Right renal cortex interstitium (tissue), 3 donors: ENCODE results near the gene TBC1D2. TPM values are rescaled to one million over a fixed set of nuclear protein-coding genes. Genes with fewer than 3 reads are reported as not detected.

ENCODE experiments used
- DNase-seq, 3 donors: peaks; one replicate each; pipeline ENCODE4 v3.0.0-alpha.2; 2013; ENCODE audit warnings: low read depth in 3 of 3, low spot score in 2 of 3
- polyA plus RNA-seq, 3 donors: library from polyadenylated mRNA; unstranded; fragments of 120-200 nt; gene quantifications; one replicate each; pipeline ENCODE4 v1.2.1, GENCODE V29; 2013; ENCODE audit not compliant: insufficient read length in 3 of 3

Gene TBC1D2
- polyA plus RNA-seq, 3 donors, result 3.0 to 3.6 (median 3.1) TPM

DNA sequence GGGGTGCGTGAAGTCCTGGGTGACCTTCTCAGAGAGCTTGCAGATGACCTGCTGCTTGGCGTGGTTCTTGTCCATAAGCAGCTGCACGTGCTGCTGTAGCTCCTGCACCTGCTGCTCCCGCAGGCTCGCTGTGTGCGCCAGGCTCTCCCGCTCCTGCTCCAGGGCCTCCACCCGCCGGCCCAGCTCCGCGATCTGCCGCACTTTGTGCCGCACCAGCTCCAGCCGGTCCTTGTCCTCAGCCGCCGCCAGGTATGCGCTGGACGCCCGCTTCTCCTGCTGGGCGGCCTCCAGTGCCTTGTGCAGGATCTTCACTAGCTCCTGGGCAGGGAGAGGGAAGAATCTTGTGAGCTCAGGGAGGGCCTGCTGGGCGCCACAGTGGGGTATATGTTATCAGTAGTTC lies 34.5 kb downstream of the TBC1D2 start:
- no peak for DNase-seq

DNA sequence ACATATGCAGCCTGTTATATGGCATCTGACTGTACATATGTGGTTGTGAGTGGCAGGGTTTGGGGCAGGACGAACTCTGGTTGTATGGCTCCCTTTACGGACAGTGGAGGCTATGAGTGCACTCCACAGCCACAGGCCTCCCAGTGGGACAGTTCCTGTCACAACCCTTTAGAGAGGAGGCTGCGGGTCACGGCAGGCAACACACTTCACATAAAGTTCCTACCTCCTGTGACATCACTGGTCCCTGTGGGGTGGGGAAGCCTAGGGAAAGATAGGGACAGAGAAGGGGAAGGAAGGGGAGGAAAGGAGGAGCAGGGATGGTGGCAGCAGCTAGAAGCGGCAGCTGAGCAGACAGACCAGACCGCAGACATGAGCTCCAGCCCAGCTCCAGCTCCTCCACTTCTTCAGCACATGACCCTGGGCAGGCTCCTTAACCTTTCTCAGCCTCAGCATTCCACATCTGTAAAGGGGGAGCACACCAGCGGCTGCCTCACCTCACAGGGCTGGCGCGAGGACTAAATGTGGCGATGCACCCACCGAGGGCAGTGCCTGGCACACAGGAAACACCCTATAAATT lies 35.6 kb downstream of the TBC1D2 start:
- DNase-seq, result no peak

DNA sequence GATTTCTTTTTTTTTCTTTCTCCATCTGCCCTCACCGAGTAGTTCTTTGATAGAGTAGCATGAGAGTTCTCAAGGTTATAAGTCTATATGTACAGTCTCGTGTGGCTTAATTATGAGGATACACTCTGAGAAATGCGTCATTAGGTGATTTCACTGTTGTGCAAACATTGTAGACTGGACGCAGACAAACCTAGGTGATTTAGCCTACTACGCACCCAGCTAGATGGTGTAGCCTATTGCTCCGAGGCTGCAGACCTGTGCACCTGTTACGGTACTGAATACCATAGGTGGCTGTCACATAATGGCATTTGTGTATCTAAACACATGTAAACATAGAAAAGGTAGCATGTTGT lies 36.1 kb downstream of the TBC1D2 start:
- DNase-seq, result no peak

DNA sequence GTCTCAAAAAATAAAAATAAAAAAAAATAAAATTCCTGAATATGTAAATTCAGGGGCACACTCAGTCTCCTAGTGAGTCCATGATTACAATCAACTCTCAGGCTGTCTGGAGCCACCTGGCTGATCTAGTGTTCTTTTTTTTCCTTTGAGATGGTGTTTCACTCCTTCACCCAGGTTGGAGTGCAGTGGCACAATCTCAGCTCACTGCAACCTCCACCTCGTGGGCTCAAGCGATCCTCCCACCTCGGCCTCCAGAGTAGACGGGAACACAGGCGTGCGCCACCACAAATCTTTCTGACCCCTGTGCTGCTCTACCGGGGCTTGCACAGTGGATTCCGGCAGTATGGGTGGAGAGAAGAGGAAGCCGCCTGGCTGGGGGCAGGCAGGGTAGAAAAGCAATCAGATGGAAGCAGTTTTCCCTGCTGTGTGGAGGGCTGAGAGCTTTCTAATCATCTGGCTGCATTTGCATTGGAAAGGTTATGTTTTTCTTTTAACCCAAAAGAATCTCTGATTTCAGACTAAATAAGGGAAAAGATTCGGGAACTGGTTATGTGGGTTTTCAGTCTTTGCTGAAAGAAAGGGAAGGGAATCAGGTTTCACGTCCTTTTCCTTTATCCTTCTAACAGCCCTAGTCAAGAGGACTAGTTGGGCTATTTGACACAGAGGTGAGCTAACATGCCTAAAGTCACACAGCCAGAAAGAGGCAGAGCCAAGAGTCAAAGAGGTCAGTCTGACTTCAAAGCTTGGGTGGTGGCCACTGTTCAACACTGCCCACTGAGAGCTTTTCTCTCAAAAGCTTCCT lies 36.7 kb downstream of the TBC1D2 start:
- no peak for DNase-seq

DNA sequence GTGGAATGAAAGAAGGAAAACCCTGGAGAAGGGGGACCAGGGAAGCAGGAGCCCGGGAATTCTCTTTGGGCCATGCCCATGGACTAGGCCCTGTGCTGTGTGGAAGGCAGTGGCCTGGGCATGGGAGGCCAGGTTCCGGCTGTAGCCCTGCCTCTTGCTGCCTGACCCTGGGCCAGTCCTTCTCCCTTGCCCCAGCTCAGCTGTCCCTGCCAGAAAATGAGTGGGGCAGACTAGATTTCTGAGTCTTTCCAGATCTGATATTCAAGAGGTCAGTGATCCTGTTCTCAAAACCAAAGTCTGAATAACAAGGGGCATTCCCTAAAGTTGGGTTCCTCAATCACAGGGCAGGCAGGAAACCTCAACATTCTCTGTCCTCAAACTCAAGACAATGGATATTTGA lies 38.2 kb downstream of the TBC1D2 start:
- DNase-seq, result no peak

DNA sequence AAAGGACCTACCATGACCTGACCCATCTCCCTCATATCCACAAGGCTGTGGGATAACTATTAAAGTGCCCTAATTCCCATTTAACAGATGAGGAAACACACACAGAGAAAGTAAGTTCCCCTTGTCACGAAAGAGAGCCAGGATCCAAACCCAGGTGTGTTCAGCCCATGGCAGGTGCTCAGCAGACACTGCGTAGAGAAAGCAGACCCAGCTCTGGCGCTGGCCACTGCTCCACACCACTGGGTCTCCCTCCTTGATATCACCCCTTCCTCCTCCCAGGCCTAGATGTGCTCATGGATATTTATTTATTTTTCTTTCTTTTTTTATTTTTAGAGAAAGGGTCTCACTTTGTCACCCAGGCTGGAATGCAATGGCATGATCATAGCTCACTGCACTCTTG lies 39.1 kb downstream of the TBC1D2 start:
- no peak for DNase-seq

DNA sequence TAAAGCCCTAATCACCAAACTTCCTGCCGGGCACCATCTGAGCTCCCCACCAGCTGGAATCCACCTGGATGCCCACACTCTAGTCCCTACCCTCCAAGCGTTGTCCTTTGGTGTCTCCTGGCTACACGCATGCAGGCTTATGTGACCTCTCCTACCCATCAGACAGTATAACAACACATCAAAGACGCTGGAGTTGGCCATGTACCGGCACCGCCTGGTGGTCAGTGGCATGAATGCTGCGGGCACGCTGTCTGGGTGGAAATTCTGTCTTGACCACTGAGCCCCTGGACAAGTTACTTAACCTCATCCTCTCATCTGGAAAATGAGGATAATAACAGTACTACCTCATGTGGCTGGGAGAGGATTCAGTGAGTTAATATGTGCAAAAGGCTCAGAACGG lies 39.6 kb downstream of the TBC1D2 start:
- no peak for DNase-seq

DNA sequence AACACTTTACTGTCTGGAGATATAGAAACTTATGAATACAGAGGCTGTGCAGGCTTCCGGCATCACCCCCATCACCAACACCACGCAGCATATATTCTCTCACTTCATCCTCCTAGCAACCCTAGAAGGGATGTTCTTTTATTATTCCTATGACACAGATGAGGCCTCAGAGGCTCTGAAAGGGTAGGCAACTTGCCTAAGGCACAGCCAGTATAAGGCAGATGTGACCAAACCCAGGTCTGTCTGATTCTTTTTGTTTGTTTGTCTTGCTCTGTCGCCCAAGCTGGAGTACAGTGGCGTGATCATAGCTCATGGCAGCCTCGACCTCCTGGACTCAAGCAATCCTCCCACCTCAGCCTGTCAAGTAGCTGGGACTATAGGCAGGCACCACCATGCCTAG lies 40.2 kb downstream of the TBC1D2 start:
- no peak for DNase-seq

DNA sequence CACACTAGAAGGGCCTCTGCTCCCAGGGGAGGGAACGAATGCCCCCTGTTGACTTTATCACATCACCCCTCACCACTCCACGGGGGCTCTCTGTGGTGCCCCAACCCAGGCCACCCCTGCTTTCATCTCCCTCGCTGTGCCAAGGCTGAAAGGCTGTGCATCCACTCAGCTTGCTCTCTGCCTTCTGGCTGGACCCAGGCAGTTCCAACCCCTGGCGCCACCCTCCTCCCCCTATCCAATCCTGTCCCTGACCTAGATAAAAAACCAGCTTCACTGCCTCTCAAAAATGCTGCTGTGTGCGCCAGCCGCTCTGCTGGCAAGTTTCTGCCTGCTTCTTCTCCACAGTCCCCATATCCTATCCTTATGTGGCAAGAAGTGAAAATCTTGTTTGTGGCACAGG lies 40.6 kb downstream of the TBC1D2 start:
- DNase-seq, result no peak

DNA sequence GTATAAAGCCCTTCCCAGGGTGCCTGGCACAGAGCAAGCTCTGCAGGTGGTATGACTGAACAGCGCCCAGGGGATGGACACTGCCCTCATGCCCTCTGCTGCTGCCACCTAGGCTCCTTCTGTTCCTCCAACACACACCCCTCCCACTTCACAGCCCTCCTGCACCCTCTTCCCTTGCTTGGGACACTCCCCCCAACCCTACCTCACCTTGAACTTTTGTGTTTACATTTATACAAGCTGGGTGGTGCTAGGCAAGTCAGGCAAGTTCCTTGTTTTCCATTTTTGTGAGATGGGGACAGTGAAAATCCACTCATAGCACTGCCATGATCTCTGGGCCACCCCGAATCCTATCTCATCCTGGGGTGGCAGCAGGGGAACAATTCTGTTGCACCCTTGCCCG lies 44.2 kb downstream of the TBC1D2 start:
- no peak for DNase-seq

DNA sequence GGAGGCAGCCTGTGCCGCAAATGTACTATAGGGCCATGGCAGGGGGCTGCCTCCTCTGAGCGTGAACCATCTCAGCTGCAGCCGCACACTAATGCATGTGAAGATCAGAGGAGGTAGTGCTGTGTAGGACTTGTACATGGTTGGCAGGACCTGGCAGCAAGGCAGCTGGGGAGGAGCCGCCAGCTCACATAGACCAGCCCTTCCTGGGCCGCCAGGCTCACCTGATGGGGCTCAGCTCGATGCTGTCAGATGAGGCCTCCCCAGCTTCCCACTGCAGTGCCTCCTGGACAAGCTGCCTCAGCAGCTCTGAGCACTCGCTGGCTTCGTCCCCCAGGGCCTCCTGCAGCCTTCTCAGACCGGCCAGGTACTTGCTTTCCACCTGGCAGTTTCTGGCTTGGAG lies 45.0 kb downstream of the TBC1D2 start:
- DNase-seq, result no peak

DNA sequence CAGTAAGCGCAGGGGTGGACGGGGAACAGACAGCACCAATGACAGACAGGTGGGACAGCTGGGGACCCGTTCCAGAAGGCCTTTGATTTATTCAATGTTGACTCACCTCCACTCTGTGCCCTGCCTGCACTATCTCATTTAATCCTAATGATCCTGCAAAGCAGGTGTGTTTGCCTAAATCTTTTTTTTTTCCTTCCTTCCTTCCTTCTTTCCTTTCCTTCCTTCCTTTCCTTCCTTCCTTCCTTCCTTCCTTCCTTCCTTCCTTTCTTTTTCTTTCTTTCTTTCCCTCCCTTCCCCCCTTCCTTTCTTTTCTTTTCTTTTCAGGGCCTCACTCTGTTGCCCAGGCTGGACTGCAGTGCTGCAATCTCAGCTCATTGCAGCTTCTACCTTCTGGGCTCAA lies 45.9 kb downstream of the TBC1D2 start:
- no peak for DNase-seq

DNA sequence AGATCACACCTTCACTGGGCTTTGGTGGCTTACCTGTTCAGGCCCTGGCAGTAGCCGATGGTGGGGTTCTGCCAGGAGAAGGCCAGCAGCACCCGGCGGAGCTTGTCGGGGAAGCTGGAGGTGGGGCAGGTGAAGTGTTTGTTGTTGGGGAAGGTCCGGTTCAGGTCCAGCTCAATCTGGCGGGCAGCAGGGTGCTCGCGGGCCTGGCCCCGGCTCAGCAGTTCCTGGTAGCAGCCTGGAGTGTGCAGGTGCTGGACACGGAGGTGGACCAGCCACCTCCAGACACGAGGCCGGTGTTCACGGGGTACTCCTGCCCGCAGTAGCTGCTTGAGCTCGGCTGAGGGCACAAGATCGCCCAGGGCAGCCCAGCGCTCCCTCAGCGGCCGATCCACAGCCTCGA lies 46.8 kb downstream of the TBC1D2 start:
- no peak for DNase-seq

DNA sequence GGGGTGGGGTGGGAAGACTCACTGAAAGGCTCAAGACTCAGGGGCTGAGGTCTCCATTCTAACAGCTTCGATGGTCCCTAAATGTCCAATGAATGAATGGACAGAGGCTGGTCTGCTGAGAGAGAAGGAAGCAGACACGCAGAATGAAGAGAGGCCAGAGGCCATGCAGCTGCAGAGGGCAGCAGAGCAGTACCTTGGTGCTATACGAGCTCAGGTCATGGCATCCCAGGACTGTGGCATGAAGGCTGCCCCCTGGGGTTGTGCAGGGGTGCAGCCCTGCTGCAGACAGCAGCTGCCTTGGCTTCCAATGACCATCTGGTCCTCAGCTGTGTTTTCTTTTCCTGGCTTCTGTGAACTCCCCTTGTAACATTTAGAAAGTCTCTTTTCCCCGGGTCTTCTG lies 47.8 kb downstream of the TBC1D2 start:
- no peak for DNase-seq

DNA sequence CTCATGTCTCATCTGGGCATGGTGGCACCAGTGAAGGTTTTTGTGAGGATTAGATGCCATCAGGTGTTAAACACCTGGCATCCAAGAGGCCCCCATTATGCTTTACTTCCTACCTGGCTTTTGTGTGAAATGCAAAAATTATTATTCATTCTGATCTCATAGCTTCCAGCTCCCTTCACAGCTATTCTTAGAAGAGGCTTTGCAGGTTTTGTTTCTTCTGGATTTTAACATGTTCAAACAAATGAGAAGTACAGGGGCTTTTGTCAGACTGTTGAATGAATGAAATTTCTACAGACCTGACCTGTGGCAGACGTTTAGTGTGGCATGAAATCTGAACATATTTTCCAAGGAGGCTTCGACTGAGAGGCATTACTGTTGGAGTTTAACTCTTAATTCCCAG lies 48.7 kb downstream of the TBC1D2 start:
- DNase-seq, result no peak

DNA sequence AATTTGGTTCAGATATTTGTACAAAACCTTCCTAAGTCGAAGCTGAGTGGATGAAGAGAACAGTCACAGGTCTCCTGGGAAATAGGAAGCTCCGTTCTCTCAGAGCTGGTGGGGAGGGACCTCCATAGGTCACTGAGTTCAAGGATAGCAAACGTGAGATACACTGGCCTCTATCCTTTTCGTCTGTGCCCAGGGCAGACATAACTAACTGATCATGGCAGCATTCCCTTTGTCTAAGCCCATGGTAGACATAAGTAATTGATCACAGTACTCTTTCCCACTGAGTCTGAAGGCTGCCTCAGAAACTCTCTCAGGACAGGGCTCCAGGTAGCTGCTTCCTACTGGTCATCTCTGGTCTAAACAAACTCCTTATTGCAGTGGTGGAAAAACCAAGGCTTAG lies 50.8 kb downstream of the TBC1D2 start:
- no peak for DNase-seq

DNA sequence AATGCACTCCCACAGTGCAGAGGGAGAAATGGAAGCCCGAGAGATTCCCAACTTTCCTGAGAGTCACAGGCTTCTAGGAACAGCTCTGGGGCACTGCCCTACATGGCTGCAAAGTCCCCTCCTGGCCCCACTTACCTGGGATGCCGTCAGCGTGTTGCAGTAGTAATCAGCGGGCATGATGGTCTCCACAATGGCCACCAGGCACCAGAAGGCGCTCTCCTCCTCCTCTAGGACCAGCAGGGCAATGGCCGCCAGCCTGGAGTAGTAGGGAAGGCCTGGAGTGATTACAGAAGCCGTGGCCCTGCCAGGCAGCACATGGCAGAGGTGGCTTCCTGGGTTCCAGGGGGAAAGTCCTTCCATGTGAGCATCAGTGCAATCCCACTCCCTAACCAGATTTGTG lies 52.3 kb downstream of the TBC1D2 start:
- no peak for DNase-seq

DNA sequence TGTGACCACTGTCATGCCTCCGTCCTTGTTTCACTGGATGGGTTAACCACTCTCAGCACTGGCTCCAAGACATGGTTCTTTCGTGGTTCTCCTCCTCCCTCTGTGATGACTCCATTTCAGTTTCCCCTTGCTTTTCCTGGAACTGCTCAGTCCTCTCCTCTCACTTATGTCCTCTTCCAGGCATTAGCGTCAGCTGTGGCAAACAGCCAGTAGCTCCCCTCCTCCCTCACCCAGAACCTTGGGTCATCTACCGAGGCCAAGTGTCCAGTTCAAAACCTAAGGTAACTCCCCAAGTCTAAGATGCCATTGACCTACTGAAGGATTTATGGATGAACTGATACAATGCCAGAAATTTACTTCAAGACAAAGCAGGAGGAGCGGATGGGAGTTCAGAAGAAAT lies 53.2 kb downstream of the TBC1D2 start:
- no peak for DNase-seq

DNA sequence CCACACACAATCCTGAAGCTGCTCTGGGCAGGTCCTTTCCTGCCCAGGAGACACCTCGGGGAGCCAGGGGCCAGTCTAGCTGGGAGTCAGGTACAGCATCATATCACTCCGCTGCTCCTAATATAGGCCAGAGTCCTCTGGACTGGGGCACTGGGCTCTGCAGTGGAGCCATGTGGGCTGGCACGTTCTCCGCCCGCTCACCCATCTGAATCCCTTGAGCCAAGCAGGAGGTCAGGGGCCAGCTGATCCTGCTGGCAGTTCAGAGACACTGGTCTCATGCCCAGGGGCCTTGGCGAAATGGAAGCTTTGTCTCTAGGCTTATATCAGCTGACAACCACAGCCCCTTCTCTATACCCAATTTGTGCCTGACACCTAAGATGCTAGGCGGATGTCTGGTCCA lies 53.7 kb downstream of the TBC1D2 start:
- no peak for DNase-seq

DNA sequence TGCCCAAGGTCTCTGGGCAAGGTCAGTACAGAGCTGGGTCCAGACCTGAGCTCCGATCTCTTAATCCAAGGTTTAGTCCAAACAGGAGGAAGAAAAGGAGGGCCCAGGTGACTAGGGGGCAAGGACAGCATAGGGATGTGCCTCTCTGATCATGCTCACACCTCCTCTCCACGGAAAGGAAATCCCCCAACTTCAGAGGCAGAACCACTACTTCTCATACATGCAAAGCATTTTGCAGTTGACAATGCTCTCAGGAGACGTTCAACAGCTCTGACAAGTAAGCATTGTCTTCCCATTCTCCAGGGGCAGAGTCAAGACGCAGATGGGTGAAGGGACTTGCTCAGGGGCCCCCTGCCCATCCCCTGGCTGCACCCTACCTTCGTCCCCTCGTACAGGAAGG lies 54.3 kb downstream of the TBC1D2 start:
- DNase-seq, result no peak

DNA sequence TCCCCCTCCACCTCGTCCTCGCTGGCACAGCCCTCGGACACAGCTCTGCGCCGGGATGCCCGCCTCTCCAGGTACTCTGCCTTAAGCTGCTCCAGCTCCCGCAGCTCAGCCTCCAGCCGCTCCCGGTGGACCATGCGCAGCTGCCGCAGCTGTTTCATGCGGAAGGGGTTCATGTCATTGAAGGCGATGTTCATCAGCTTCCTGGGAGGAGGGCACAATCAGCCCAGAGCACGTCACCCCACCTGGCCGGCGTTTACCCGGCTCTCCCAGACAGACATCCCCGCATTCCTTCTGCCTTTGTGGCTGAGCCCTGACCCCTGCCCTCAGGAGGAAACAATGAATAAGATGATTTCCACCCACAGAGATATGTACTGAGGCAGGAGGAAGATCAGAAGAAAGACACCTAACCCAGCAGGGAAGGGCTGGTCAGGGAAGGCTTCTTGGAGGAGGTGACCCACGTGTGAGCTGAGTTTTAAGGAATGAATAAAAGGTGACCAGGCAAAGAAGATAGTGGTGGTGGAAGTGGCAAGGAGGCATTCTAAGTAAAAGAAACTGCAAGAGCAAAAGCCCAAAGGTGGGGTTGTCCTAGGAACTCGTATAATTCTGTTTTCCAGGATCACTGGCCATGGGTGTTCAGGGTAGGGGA lies 55.9 kb downstream of the TBC1D2 start:
- no peak for DNase-seq

DNA sequence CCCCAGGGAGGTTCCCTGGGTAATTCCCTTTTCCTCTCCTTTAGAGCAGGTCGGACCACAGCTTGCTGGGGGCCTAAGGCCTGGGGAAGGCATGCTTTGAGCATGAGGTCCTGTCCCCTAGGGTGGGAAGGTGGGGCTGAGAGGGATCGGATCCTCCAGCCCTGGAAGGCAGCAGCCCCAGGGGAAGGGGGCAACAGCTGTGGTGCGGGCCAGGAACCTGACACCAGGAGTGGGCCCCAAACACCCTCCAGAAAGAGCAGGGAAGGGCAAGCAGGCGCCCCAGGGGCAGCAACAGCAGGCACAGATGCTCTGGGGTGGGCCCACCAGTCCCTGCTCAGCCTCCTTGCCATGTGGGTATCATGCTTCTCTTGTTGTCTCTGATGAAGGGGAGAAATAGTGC lies 59.8 kb downstream of the TBC1D2 start:
- no peak for DNase-seq
